HG03354 (cell line): ENCODE measurements around the gene CYTH4.
"Not testable (repeated sequence)": the region's sequence is repeated elsewhere in the genome, so short reads cannot be mapped to it uniquely, and the experiment has no call there.

Experiments used
- ATAC-seq: cut with Tn5 transposase; IDR thresholded peaks from one replicate; pipeline ENCODE4 v1.9.1; 2021; ENCODE audit warnings: mild to moderate bottlenecking; ENCODE audit not compliant: unreplicated experiment, poor library complexity, severe bottlenecking

The CYTH4 gene

GRCh38 chr22:37245740-37246139 is 36.6 kb upstream of the CYTH4 start:
- no peak for ATAC-seq

- ATAC-seq = no peak
Measured at GRCh38 chr22:37248251-37248650, 34.1 kb upstream of the CYTH4 start.

- no peak for ATAC-seq
Measured at GRCh38 chr22:37249986-37250385, 32.3 kb upstream of the CYTH4 start.

GRCh38 chr22:37251836-37252235 is 30.5 kb upstream of the CYTH4 start:
- ATAC-seq = not testable (repeated sequence)

- no peak for ATAC-seq
Measured at GRCh38 chr22:37253126-37253660, 29.1 kb upstream of the CYTH4 start.

- no peak for ATAC-seq
Measured at GRCh38 chr22:37254209-37254866, 28.0 kb upstream of the CYTH4 start.

GRCh38 chr22:37254867-37255233 is 27.5 kb upstream of the CYTH4 start:
- ATAC-seq = no peak

GRCh38 chr22:37255558-37256006 is 26.7 kb upstream of the CYTH4 start:
- ATAC-seq = no peak

GRCh38 chr22:37256075-37256726 is 26.1 kb upstream of the CYTH4 start:
- no peak for ATAC-seq

- no peak for ATAC-seq
Measured at GRCh38 chr22:37258005-37258752, 24.1 kb upstream of the CYTH4 start.

- ATAC-seq = no peak
Measured at GRCh38 chr22:37258753-37259401, 23.4 kb upstream of the CYTH4 start.

- no peak for ATAC-seq
Measured at GRCh38 chr22:37259540-37260029, 22.7 kb upstream of the CYTH4 start.

- ATAC-seq = no peak
Measured at GRCh38 chr22:37260155-37260795, 22.0 kb upstream of the CYTH4 start.

GRCh38 chr22:37260901-37261336 is 21.4 kb upstream of the CYTH4 start:
- no peak for ATAC-seq

GRCh38 chr22:37262346-37262745 is 20.0 kb upstream of the CYTH4 start:
- ATAC-seq = no peak

- no peak for ATAC-seq
Measured at GRCh38 chr22:37263966-37264887, 18.1 kb upstream of the CYTH4 start.

GRCh38 chr22:37266581-37267134 is 15.7 kb upstream of the CYTH4 start:
- ATAC-seq = no peak

GRCh38 chr22:37267135-37267587 is 15.1 kb upstream of the CYTH4 start:
- peak; percentile 86 for ATAC-seq
